Activated naive CD4-positive, alpha-beta T cell (primary cell): ENCODE data around the gene UBASH3A.

Source experiments
- DNase-seq, 4 experiments: peaks; one replicate each; lab custom pipeline; 2025; lab: John Stamatoyannopoulos, UW

UBASH3A gene, protein sequence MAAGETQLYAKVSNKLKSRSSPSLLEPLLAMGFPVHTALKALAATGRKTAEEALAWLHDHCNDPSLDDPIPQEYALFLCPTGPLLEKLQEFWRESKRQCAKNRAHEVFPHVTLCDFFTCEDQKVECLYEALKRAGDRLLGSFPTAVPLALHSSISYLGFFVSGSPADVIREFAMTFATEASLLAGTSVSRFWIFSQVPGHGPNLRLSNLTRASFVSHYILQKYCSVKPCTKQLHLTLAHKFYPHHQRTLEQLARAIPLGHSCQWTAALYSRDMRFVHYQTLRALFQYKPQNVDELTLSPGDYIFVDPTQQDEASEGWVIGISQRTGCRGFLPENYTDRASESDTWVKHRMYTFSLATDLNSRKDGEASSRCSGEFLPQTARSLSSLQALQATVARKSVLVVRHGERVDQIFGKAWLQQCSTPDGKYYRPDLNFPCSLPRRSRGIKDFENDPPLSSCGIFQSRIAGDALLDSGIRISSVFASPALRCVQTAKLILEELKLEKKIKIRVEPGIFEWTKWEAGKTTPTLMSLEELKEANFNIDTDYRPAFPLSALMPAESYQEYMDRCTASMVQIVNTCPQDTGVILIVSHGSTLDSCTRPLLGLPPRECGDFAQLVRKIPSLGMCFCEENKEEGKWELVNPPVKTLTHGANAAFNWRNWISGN

DNA sequence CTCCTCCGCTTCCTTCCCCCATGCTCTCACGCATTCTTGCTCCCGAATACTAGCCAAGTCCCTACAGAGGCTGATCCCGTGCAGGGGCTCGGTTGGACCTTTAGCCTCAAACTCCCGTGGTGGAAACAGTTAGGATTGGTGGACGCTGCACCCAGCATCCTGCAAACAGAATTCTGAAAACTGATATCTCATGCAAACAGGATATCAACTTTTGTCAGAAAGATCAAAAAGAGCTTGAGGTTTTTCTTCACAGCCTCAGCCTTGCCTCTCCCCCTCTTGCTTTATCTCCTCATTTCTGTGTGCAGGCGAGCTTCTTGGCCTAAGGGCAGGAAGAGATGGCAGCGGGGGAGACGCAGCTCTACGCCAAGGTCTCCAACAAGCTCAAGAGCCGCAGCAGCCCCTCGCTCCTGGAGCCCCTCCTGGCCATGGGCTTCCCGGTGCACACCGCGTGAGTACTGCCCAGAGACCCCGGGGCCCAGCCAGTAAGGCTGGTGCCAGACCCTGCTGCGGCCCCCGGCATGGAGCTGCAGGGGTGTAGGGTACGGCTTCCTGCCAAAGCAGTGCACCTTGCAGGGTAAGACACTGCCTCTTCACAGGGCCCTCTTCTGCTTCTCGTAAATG lies at the start of gene UBASH3A:
Gene UBASH3A, plus strand, starts transcription at position 292 of the 621 bp plus-strand sequence. Its CDS starts 44 bp downstream, at position 336.
- peak in 2 of 4 experiments; percentile 27 to 29 for DNase-seq

DNA sequence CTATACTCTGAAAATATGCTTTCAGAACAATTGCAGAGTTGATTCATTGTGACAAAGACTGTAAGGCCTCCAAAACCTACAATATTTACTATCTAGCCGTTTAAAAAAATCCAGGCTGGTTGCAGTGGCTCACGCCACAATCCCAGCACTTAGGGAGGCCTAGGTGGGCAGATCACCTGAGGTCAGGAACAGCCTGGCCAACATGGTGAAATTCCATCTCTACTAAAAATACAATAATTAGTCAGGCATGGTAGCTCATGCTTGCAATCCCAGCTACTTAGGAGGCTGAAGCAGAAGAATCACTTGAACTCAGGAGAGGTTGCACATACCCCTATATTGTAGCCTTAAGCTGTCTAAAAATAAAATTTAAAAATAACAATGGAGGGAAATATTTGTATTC lies 47.7 kb upstream of the UBASH3A start:
- DNase-seq: no peak

DNA sequence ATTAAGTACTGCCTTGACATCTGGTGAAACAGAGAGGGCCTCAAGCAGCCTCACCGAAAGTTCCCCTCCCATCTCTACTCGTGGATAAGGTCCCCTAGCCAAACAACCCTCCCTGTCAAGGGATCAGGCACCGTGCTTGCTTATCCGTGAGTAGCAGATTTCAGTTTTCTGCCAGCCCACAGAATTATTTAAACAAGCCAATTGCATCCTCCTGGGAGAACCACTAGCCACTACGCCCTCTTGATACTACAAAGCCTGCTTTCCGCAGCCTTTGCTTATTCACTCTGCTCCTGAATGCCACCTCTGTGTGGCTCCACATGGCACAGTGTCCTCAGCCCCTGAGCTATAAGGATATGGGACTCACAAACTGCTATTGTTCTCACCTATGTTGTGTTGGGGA lies 47.1 kb upstream of the UBASH3A start:
- DNase-seq: no peak

DNA sequence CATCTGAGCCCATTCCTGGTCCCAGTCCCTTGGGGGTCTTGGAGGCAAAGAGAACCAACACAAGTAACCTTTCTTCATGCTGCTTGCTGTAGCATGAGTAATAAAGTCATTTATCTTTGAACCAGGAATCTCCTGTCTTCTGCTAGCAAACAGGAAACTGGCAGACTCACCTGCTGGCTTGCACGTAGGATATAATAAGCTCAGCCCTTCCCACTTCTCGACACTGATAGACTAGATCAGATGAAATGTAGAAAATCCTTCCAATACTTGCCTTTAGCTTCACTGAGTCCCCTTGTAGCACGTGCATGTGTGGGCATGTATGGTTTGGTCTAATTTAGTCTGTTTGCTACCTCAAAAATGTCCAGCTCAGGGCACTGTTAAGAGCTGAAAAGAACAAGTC lies 46.4 kb upstream of the UBASH3A start:
- no peak for DNase-seq

- DNase-seq: no peak
Observed at GRCh38 chr21:42358261-42358660, 45.4 kb upstream of the UBASH3A start.

DNA sequence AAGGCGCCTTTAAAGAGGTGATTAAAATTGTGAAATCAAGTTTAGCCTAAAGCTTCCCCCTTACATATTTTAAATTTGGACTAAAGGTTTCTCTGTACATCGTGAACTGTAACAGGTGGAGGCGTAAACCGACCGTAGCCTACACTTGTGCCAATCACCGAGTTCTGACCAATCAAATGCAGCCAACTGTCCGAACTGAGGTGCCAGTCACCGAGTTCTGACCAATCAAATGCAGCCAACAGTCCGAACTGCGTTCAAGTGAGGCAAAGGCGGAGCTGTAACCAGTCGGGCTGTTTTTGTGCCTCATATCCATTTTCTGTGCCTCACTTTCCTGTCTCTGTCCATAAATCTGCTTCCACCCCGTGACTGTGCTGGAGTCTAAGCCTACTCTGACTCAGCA lies 44.8 kb upstream of the UBASH3A start:
- DNase-seq: no peak

DNA sequence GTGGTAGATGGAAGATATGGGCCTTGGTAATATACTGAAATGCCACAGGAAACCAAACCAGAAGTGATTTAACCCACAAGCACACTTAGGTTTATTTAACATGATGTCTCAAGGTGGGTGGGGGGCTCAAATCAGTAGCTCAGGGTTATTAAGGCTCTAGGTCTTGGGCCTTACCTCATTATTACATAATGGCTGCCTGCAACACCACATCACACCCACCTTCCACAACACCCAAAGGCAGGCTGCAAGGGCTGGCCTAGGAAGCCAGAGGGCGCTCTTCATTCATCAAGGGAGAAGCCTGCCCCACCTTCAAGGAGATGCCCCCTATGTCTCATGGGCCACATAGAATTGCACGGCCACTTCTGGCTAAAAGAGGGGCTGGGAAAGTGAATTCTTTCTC lies 43.4 kb upstream of the UBASH3A start:
- no peak for DNase-seq

GRCh38 chr21:42361286-42361685 lies 42.4 kb upstream of the UBASH3A start:
- no peak for DNase-seq

- no peak for DNase-seq
Observed at GRCh38 chr21:42362198-42362597, 41.5 kb upstream of the UBASH3A start.

- no peak for DNase-seq
Observed at GRCh38 chr21:42362700-42363099, 41.0 kb upstream of the UBASH3A start.

GRCh38 chr21:42363312-42363711 lies 40.4 kb upstream of the UBASH3A start:
- DNase-seq: no peak

GRCh38 chr21:42364304-42364865 lies 39.3 kb upstream of the UBASH3A start:
- DNase-seq: no peak

DNA sequence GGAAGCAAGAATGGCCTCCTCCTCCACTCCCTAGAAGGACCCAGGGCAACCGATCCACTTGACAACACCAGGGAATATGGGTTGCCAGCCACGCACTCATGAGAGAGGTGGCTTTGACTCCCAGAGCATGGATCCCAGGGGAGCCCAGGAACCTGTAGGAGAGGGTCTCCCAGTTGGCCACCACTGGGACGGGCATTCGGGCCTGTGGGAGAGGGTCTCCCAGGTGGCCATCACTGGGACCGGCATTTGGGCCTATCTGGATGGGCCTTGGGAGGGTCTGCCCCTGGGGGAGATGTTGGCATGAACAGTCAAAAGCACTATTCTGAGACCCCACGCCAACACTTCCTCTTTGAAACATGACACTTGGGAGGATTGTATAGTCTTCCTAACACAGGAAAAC lies 37.9 kb upstream of the UBASH3A start:
- DNase-seq: no peak

DNA sequence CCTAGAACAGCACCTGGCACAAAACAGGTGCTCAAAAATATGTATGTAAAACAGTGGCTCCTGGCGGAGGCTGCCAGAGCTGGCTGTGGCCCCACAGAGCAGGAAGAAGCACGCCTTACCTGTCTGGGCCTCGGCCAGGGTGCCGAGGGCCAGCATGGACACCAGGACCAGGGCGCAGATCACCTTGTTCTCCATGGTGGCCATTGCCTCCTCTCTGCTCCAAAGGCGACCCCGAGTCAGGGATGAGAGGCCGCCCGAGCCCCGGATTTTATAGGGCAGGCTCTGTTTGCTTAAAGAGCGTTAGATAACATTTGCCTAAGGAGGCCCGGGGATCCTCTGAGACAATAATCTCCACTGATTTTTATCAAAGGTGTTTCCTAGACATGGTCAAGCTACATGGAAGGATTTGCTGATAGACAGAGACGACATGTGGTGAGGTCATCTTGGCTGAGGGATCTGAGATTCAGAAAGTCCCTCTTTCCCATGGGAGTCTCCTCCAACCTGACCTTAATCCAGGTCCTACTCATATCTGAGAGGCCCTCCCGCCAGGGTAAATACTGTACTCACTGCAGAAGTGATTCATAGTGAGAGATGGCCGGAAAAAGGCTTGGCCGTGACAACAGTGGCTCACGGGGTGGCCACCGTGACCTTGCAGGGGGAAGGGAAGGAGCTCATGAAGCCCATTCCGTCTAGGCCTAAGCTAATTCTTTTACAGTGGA lies 37.3 kb upstream of the UBASH3A start, which contains the start of gene TFF1:
Gene TFF1, minus strand, starts transcription at position 244 of the 719 bp plus-strand sequence. Its CDS starts 40 bp downstream, at position 204.
- DNase-seq: no peak

- no peak for DNase-seq
Observed at GRCh38 chr21:42367367-42368165, 36.1 kb upstream of the UBASH3A start.

DNA sequence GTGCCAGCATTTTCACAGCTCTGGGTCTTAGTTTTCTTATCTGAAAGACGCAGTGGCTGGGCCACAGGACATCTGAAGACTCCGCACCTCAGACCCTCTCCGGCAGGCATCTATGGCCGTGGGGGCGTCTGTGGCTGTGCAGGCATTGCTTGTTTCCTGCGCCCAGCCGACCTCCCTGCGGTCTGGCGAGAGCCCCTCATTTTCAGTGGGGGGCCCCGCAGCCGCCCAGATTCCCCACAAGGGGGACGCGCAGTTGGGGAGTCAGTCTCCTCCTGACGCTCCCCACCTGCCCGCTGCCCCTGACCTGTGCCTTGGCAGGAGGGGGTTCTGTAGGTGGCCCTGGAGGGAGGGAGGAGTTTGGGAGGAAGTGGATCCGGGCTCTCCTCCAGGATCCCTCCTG lies 33.9 kb upstream of the UBASH3A start:
- no peak for DNase-seq

GRCh38 chr21:42370894-42371654 lies 32.6 kb upstream of the UBASH3A start:
- no peak for DNase-seq

DNA sequence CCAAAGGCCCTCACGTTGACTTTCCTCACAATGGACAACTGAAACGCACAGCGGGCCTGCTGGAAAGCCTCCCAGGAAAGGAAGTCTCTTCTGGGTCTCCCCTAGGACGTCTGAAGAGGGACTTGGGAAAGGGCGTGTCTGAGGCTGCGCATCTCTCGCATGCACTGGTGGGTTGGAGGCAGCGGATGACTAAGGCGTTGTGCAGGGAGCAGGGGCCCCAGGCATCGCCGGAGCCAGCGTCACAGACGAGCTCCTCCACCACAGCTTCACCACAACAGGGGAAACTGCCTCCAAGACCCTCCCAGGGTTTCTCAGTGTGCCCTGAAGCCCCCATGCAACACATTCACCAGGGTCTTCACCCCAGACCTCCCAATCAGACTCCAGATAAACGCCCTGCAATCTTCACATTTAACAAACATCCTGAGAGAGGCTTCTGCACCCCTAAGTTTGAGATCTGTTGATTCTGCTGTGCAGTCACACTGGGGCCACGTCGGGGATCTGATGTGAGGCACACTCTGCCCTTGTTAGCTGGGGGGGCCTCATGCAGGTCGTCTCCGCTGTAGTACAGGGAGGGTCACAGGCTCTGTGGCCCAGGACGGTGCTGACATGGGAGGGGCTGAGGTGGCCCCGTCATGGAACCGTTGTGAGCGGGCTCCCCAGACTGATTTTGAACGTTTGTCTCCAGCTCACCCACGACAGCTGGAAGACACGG lies 30.4 kb upstream of the UBASH3A start:
- no peak for DNase-seq

DNA sequence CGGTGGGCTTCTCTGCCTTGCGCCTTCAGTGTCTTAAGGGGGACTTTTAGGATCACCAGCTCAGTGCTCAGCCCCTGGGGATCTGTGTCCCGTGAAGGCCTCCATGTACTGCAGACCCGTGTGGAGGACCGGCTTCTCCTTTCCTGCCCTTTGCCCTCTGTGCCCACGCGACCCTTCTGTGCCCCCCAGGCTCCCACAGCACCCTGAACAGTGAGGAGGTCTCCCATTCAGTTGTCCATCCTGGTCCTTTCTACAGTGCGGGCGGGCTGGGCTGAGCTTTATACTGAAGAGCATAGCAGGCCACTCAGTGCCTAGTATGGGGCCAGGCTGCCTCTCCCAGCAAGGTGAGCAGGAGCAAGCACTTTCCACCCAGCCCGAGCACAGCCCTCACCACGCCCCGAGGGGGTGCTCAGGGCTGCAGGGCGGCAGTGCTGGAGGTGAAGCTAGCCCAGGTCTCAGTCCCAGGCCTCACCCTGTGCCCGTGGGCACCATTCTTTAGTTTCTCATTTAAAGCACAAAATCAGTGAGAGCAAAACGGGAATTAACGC lies 29.7 kb upstream of the UBASH3A start:
- DNase-seq: no peak
